Activated T-helper 1 cell treated with anti-CD3 and anti-CD28 coated beads, Interleukin-2, amount 50 U/mL, for 16 hours (primary cell): Measurements from ENCODE around the gene CLK4.

Experiments used
- DNase-seq, 2 donors: peaks; one replicate each; pipeline ENCODE4 v3.0.0-alpha.2; 2020; ENCODE audit warnings: low read depth in 1 of 2, low spot score in 1 of 2

Gene CLK4

GRCh38 chr5:178626484-178627258 lies at the start of gene CLK4:
CLK4 (minus strand) TSS chr5:178627050; CDS start chr5:178623416, 3,634 bp downstream.
- peak; percentile 91 to 97 for DNase-seq

DNA sequence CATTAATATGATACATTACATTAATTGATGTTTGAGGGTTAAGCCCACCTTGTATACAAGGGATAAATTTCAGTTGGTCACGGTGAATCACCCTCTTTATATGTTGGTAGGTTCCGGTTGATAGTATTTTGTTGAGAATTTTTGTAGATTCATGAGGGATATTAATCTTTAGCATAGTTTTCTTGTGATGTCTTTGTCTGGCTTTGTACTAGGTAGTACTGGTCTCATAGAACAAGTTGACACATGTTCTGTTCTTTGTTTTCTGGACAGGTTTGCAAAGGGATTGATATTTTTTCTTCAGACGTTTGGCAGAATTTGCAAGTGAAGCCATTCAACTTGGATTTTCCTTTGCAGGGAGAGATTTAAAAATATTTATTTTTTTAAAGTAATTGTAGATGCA lies 49.1 kb upstream of the CLK4 start:
- DNase-seq: no peak

- DNase-seq: no peak
Measured at GRCh38 chr5:178674334-178674733, 47.5 kb upstream of the CLK4 start.

DNA sequence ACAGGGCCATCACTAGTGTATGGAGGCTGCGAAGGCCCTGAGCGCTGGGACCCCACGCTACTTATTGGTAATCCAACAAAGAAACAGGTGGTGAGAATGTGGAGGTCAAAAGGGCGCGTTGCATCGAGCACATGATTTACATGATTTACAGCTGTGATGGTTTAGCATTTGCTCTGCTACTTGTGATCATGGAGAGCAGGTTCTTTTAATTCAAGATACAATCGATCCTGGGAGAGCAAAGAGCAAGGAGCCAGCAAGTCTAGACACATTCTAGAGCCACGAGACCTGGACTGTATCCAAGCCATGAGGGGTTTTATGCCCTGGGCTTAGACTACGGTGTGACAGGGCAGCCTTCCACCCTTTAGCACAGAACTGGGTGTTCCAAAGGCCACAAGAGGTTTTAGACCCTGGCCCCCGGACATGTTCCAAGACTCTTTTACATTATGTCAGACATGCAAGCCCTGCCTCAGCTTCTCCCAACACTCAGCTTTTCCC lies 47.0 kb upstream of the CLK4 start:
- no peak for DNase-seq

- DNase-seq: no peak
Measured at GRCh38 chr5:178672630-178673029, 45.8 kb upstream of the CLK4 start.

GRCh38 chr5:178671602-178672144 lies 44.8 kb upstream of the CLK4 start:
- DNase-seq: no peak

DNA sequence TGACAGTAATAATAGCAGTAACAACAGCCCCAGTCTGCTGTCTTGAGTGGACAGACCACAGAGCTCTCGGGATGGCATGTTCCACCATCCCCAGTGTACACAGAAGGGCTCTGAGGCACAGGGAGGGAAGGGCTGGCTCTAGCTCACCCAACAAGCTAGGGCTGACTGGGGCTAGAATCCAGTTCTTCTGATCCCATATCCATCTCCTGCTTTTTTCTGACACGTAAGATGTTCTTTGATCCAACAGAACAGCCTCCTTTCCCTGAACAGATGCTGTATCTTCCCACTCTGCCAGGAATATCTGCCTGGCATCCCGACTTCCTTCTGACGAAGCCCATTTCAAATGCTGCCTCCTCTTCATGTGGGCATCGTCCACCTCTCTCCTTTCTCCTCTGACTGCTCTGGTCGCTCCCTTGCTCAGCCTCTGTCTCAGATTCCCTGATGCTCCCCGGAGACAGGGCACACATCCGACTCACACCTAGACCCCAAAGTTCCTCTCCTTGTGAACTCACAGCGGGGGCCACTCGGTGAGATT lies 43.6 kb upstream of the CLK4 start:
- no peak for DNase-seq

DNA sequence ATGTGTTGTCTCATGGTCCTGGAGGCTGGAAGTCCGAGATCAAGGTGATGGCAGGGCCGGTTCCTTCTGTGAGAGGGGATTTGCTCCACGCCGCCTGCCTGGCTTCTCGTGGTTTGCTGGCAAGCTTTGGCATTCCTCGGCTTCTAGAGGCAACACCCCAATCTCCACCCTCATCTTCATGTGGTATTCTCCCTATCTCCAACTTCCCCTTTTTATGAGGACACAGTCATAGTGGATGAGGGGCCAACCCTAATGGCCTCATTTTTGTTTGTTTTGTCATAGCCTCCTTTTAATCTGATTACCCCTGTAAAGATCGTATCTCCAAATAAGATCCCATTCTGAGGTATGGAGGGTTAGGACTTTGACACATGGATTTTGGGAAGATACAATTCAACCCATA lies 41.7 kb upstream of the CLK4 start:
- DNase-seq: no peak

DNA sequence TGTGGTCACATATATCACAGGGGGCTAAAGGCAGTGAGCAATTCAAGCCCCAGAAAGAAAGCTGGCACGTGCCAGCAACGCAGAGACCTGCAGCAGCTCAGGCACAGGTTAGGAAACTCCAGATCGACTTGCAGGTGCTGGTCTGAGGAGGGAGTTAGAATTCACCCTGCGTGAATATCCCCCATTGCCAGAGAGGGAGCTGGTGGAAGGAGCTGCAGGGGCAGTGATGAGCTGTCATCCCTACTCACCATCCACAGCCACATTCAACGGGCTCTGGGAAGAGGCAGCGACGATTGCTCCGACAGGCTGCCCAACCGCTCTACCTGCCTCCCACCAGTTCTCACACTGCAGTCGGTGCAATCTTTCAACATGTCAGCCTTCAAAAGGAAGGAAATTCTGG lies 40.8 kb upstream of the CLK4 start:
- no peak for DNase-seq

DNA sequence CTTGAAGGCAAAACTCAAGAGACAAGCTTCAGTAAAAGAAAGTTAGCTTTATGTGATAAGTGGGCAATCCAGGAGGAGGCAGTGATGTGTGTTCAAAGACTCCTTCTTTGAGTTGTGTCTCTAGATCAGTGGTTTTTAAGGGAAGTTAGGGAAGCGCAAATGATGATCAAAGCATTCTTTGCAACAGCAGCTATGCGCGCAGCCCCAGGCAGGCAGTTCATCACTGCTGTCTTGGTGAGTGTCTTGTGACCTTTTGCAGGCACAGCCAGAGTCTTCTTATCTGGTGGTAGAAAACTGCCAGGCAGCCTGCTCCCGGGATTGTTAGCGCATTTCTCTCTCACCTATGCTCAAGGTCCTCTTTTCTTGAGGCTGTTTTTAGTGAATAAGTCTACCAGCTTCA lies 40.3 kb upstream of the CLK4 start:
- no peak for DNase-seq

DNA sequence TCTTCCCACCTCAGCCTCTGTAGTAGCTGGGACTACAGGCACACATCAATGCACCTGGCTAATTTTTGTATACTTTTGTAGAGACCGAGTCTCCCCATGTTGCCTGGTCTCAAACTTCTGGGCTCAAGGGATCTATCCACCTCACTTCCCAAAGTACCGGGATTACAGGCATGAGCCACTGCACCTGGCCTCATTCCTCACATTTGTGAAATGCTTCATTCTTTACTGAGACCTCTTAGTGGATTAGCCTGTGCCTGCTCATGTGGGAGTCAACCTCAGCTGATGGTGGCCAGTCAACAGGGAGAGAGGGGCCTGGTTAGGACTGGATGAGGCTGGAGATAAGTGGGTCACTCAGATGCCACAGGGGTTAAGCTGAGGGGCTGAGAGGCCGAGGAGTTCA lies 37.3 kb upstream of the CLK4 start:
- no peak for DNase-seq

DNA sequence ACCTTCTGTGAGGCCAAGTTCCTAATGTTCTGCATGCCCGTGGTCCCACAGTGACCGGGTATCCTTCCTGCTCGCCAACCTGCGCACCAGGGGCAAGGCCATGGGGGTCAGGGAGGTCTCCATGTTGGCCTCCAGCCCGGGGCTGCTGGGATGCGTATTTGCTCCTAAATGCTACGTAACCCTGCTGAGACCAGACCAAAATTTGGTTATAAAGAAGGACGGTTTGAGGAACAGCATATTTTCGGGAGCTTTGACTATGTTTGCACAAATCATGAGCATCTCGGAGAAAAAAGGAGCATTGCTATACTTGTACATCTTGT lies 35.7 kb upstream of the CLK4 start:
- no peak for DNase-seq

DNA sequence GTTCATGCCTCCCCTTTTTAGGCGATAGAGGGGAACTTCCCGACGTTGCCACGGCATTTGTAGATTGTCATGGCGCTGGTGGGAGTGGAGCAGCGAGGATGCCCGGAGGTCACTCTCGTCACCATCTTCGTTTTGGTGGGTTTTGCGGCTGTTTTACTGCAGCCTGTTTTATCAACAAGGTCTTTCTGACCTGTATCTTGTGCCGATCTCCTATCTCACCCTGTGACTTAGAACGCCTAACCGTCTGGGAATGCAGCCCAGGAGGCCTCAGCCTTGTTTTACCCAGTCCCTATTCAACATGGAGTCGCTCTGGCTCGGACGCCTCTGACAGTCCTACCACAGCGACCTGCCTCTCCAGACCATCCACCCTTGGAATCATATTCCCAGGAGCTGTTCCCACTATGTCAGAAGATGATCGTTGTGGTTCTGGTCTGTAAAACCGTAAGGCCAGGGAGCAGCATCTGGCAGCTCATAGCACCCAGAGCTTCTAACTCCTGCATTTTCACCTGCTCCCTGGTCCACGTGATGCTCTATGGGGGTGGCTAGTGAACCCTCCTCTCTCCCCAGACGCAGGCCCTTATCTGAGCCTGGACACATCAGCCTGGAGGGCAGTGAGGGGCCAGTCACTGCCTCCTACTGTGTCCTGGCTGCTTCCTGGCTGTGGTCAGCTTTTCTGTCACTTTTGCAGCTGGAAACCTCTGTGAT lies 35.1 kb upstream of the CLK4 start:
- no peak for DNase-seq

- no peak for DNase-seq
Measured at GRCh38 chr5:178651046-178651810, 24.4 kb upstream of the CLK4 start.

GRCh38 chr5:178650214-178650613 lies 23.4 kb upstream of the CLK4 start:
- DNase-seq: no peak

DNA sequence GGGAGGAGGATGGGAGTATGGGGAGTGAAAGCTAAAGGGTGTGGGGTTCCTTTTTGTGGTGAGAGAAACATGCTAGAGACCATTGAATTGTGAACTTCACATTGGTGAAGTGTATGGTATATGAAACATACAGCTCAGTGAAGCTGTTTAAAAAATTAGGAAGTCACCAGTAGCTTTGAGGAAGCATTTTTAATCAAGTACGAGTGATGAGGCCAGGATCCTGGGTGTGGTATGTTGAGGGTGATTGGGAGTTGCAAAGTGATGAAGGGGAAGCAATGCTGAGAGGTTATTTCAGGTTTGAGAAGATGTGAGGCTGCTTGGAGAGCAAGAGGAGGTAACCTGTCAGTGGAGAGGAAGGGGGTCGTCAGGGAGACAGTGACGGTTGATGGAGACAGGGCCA lies 22.7 kb upstream of the CLK4 start:
- no peak for DNase-seq

DNA sequence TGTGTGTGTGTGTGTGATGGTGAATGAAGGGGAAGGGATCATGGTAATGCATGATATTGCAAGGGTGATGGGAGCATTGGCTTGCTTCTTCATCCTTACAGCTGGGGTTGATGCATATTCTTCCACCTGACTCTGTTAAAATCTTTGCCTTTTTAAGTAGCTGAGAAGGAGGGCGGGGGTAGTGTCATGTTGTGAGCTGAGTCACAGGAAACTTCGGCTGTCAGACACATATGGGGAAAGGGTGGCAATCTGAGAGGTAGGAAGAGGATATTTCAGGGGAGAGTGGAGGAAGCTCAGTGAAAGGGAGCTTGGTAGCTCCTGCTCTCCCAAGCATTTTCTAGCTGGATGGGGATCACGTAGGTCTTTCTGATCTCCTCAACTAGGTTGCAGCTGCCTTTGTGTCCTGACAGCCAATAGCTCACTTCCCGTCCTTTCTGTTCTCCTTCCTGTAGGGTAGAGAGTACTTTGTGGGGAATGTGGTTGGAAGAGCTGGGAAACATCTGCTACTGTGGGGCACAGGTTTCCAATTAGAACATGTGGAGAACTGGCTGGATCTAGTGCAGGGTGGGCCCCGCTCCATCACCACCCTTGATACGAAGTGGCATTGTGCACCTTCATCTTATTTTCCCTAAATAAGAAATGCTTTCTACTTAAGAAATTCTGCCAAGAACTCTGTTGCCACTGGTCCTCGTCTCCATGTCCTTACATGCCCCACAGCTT lies 18.1 kb upstream of the CLK4 start:
- DNase-seq: no peak

DNA sequence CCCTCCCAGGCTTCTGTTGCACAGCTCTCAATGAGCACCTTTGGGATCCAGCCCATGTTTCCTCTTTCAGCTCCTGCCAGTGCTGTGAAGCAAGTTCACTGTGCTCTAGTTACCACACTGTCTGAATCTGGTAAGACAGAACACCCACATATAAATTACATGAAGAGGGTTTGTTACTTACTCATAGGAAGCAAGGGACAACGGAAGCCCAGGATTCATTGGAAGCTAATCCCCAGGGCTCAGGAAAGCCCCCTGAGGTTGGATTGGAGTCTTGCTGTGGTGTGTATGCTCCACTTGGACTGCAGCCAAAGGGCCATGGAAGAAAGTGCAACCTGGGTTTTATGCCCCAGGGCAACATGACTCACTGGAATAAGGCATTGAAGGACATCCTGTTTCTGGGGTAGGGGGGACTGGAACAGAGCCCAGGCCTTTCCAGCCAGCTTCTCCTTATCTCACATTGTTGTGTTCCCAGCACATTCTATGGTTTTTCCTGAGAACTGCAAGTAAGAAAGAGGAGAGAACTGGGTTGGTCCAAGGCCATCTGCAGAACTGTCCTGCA lies 15.6 kb upstream of the CLK4 start:
- DNase-seq: no peak

DNA sequence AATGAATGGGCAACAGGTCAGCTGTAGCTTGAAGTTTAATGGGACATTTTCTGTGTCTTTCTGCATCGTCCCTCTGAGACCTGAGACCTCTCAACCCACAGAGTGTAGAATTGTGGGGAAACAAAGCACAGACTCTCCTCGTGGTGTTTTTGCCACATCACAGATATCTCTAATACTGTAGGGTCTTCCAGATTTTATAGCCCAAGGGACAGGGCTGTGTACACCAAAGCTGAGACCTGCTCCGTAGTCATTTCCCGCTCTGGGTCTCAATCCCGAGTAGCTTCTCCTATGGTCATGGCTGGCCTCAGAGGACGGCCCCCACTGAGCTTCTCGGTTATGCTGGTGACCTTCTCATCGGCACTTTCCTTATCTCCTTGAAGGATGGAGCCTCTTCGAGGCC lies 14.9 kb upstream of the CLK4 start:
- no peak for DNase-seq

DNA sequence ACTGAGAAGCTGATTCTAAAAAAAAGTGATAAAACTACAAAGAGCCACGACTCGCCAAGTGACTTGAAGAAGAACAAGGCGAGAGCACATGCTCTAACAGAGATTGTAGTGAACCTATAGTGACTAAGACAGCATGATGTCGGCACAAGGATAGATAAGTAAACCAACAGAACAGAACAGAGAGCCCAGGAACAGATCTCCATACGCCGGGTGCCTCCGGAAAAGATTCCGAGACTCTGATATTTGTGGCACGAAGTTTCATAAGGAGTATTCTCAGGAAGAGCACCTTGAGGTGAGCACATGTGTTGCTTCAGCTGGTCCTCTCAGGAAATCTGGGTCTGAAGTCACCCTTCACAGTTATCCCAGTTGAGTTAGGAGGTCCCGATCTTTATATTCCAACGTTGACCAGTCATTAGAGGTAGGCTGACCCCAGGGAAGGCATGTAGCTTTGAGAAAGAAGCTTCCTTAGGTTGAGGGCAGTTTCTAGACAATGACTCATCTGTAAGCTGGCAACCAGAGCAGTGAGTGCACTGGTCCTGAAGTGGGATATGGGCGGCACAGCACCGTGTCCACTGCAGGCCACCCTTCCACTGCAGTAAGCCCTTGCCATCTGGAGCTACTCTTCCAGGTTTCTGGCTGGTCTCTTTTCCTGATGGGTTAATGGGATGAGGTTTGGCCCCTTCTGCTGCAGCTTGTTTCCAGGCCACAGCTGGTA lies 13.6 kb upstream of the CLK4 start:
- no peak for DNase-seq
